ENCODE measurements around the gene PIP5K1C. TPM values are rescaled to one million over a fixed set of nuclear protein-coding genes. Genes with fewer than 3 reads are reported as not detected.

Gene PIP5K1C
- 24.5 and 28.0 TPM in 2 replicates for total RNA-seq

DNA sequence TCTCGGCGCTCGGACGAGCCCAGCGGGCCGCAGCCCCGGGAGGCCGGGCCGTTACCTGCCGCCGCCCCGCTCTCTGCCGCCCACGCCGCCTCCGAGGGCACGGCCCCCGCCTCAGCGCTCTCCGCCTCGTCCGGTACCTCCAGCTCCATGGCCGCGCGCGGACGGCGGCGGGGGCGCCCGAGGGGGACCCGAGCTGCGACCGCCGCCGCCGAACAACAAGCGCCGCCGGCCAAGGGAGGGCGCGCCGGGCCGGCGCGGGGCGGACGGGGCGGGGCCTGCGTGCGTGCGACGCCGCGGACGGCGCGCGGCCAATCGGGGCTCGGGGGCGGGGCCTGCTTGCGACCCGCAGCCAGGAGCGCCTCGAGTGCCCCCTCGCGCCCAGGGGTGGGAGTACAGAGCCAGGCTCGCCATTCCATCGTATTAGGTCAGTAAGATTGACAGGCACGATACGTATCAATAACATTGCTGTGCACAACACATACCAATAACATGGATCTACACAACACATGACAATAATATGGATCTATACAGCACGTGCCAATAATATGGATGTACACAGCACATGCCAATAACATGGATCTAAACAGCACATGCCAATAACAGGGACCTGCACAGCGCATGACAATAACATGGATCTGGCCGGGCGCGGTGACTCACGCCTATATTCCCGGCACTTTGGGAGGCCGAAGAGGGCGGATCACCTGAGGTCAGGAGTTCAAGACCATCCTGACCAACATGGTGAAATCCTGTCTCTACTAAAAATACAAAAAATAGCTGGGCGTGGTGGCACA is at the start of gene PIP5K1C:
Gene PIP5K1C, minus strand, starts transcription at position 227 of the 791 bp plus-strand sequence. Its CDS starts 78 bp downstream, at position 149.
- H3K4me1 Mint-ChIP-seq (ENCODE audit: low read depth) = peaks cover 5% of the 10 kb centered on the region
- no peaks in the 10 kb centered on the region for H3K9me3 Mint-ChIP-seq
- H3K36me3 Mint-ChIP-seq (ENCODE audit: low read depth) = no peaks in the 10 kb centered on the region
- H3K27ac Mint-ChIP-seq = peak within 1 kb of the TSS; percentile 70
- intact Hi-C loops (cut with micrococcal nuclease) = loop anchor here (1.0 to 10.0 kb wide), 4 partner anchors 13 to 376 kb away; no protein-coding TSS in a partner anchor
- H3K27me3 Mint-ChIP-seq (ENCODE audit: insufficient read depth) = no peaks in the 10 kb centered on the region
- peak; percentile 90 for DNase-seq (ENCODE audit: low spot score)
- peak within 1 kb of the TSS; percentile 91 for H3K4me3 Mint-ChIP-seq

- peaks cover 15% of the 10 kb centered on the region for H3K36me3 Mint-ChIP-seq (ENCODE audit: low read depth)
- H3K4me1 Mint-ChIP-seq (ENCODE audit: low read depth) = no peaks in the 10 kb centered on the region
- no peaks in the 10 kb centered on the region for H3K9me3 Mint-ChIP-seq
- no peak overlapping the region for H3K27ac Mint-ChIP-seq
- no peaks in the 10 kb centered on the region for H3K27me3 Mint-ChIP-seq (ENCODE audit: insufficient read depth)
- intact Hi-C loops (cut with micrococcal nuclease) = no loop called here
- DNase-seq (ENCODE audit: low spot score) = no peak
- H3K4me3 Mint-ChIP-seq = no peak overlapping the region
Observed at GRCh38 chr19:3748965-3749364, 48.7 kb upstream of the PIP5K1C start.

DNA sequence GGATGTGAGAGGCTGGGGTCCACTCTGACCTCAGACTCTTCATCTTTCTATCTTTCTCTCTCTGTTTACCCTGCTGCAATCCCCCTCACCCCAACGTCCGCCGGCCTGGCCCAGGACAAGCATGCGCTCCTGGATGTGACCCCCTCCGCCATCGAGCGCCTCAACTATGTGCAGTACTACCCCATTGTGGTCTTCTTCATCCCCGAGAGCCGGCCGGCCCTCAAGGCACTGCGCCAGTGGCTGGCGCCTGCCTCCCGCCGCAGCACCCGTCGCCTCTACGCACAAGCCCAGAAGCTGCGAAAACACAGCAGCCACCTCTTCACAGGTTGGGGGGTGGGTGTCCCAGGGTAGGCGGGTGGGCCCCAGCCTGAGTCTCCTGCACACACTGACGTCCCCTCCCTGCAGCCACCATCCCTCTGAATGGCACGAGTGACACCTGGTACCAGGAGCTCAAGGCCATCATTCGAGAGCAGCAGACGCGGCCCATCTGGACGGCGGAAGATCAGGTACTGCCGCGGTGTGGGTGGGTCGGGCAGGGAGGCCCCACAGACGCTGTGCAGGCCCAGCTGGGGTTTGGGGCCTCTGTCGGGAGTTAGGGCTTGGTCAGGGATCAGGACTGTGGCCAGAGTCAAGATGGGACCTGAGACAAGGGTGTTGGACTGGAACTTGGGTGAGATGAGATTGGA is 46.2 kb upstream of the PIP5K1C start:
- H3K36me3 Mint-ChIP-seq (ENCODE audit: low read depth) = peaks cover 11% of the 10 kb centered on the region
- no peaks in the 10 kb centered on the region for H3K4me1 Mint-ChIP-seq (ENCODE audit: low read depth)
- H3K27ac Mint-ChIP-seq = no peak overlapping the region
- H3K27me3 Mint-ChIP-seq (ENCODE audit: insufficient read depth) = no peaks in the 10 kb centered on the region
- no peak for DNase-seq (ENCODE audit: low spot score)
- no peak overlapping the region for H3K4me3 Mint-ChIP-seq
- intact Hi-C loops (cut with micrococcal nuclease) = no loop called here
- no peaks in the 10 kb centered on the region for H3K9me3 Mint-ChIP-seq

GRCh38 chr19:3745363-3746045 is 45.2 kb upstream of the PIP5K1C start:
- Mint-ChIP-seq H3K27ac (no peak overlapping the region), H3K4me1 (ENCODE audit: low read depth) (no peaks in the 10 kb centered on the region), H3K27me3 (ENCODE audit: insufficient read depth) (no peaks in the 10 kb centered on the region), H3K4me3 (no peak overlapping the region), H3K9me3 (no peaks in the 10 kb centered on the region), H3K36me3 (ENCODE audit: low read depth) (peaks cover 7% of the 10 kb centered on the region)
- no peak for DNase-seq (ENCODE audit: low spot score)
- intact Hi-C loops (cut with micrococcal nuclease) = no loop called here

GRCh38 chr19:3743486-3743885 is 43.2 kb upstream of the PIP5K1C start:
- H3K9me3 Mint-ChIP-seq = no peaks in the 10 kb centered on the region
- H3K27me3 Mint-ChIP-seq (ENCODE audit: insufficient read depth) = no peaks in the 10 kb centered on the region
- intact Hi-C loops (cut with micrococcal nuclease) = no loop called here

GRCh38 chr19:3740431-3740830 is 40.2 kb upstream of the PIP5K1C start:
- no peaks in the 10 kb centered on the region for H3K27me3 Mint-ChIP-seq (ENCODE audit: insufficient read depth)
- H3K4me1 Mint-ChIP-seq (ENCODE audit: low read depth) = no peaks in the 10 kb centered on the region
- no peak for DNase-seq (ENCODE audit: low spot score)
- no peak overlapping the region for H3K4me3 Mint-ChIP-seq
- no peaks in the 10 kb centered on the region for H3K36me3 Mint-ChIP-seq (ENCODE audit: low read depth)
- H3K9me3 Mint-ChIP-seq = no peaks in the 10 kb centered on the region
- intact Hi-C loops (cut with micrococcal nuclease) = no loop called here
- H3K27ac Mint-ChIP-seq = no peak overlapping the region

More at GRCh38 chr19:3743486-3743885, 43.2 kb upstream of the PIP5K1C start:
- Mint-ChIP-seq H3K27ac (no peak overlapping the region), H3K4me3 (no peak overlapping the region), H3K4me1 (ENCODE audit: low read depth) (no peaks in the 10 kb centered on the region), H3K36me3 (ENCODE audit: low read depth) (no peaks in the 10 kb centered on the region)
- DNase-seq (ENCODE audit: low spot score) = no peak

- no peaks in the 10 kb centered on the region for H3K9me3 Mint-ChIP-seq
- no peak overlapping the region for H3K27ac Mint-ChIP-seq
- H3K27me3 Mint-ChIP-seq (ENCODE audit: insufficient read depth) = no peaks in the 10 kb centered on the region
- DNase-seq (ENCODE audit: low spot score) = no peak
- intact Hi-C loops (cut with micrococcal nuclease) = no loop called here
- no peaks in the 10 kb centered on the region for H3K4me1 Mint-ChIP-seq (ENCODE audit: low read depth)
- no peak overlapping the region for H3K4me3 Mint-ChIP-seq
- H3K36me3 Mint-ChIP-seq (ENCODE audit: low read depth) = no peaks in the 10 kb centered on the region
Observed at GRCh38 chr19:3738477-3739220, 38.4 kb upstream of the PIP5K1C start.

DNA sequence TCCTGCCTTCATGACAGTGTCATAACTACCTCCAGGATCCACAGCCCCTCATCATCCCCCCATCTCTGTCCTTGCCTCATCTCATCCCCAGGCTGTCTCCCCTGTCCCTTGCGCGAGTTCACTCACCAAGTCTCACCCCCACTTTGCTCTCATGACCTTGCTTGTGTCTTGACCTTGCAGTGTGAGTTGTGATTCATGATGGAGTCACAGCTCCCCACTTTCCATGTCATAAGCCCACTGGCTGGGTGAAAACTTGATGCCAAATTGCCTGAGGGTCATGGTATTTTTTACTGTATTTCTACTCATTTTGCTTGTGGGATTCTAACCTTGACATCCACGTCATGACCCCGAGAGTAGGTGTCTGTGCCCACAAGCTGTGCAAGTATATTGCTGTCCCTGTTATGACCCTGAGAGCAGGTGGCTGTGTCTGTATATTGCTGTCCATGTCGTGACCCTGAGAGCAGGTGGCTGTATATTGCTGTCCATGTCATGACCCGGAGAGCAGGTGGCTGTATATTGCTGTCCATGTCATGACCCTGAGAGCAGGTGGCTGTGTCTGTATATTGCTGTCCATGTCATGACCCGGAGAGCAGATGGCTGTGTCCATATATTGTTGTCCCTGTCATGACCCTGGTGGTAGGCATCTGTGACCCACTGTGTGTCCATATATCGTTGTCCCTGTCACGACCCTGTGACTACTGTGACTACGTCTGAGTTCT is 37.4 kb upstream of the PIP5K1C start:
- no peak for DNase-seq (ENCODE audit: low spot score)
- Mint-ChIP-seq H3K27ac (no peak overlapping the region), H3K36me3 (ENCODE audit: low read depth) (no peaks in the 10 kb centered on the region), H3K27me3 (ENCODE audit: insufficient read depth) (peaks cover 1% of the 10 kb centered on the region), H3K4me1 (ENCODE audit: low read depth) (no peaks in the 10 kb centered on the region), H3K9me3 (no peaks in the 10 kb centered on the region), H3K4me3 (no peak overlapping the region)
- intact Hi-C loops (cut with micrococcal nuclease) = no loop called here

GRCh38 chr19:3736106-3736724 is 35.9 kb upstream of the PIP5K1C start:
- Mint-ChIP-seq H3K4me3 (no peak overlapping the region), H3K9me3 (no peaks in the 10 kb centered on the region), H3K27ac (no peak overlapping the region), H3K27me3 (ENCODE audit: insufficient read depth) (peaks cover 1% of the 10 kb centered on the region), H3K4me1 (ENCODE audit: low read depth) (no peaks in the 10 kb centered on the region), H3K36me3 (ENCODE audit: low read depth) (no peaks in the 10 kb centered on the region)
- intact Hi-C loops (cut with micrococcal nuclease) = no loop called here
- DNase-seq (ENCODE audit: low spot score) = no peak

- no peak for DNase-seq (ENCODE audit: low spot score)
- intact Hi-C loops (cut with micrococcal nuclease) = no loop called here
- no peaks in the 10 kb centered on the region for H3K36me3 Mint-ChIP-seq (ENCODE audit: low read depth)
- no peak overlapping the region for H3K27ac Mint-ChIP-seq
- no peaks in the 10 kb centered on the region for H3K4me1 Mint-ChIP-seq (ENCODE audit: low read depth)
- H3K4me3 Mint-ChIP-seq = no peak overlapping the region
- H3K9me3 Mint-ChIP-seq = no peaks in the 10 kb centered on the region
- H3K27me3 Mint-ChIP-seq (ENCODE audit: insufficient read depth) = peaks cover 1% of the 10 kb centered on the region
Observed at GRCh38 chr19:3734310-3734600, 34.0 kb upstream of the PIP5K1C start.

- Mint-ChIP-seq H3K4me3 (no peak overlapping the region), H3K27me3 (ENCODE audit: insufficient read depth) (peaks cover 1% of the 10 kb centered on the region), H3K36me3 (ENCODE audit: low read depth) (no peaks in the 10 kb centered on the region), H3K27ac (no peak overlapping the region), H3K4me1 (ENCODE audit: low read depth) (no peaks in the 10 kb centered on the region), H3K9me3 (no peaks in the 10 kb centered on the region)
- no peak for DNase-seq (ENCODE audit: low spot score)
- intact Hi-C loops (cut with micrococcal nuclease) = no loop called here
Observed at GRCh38 chr19:3733549-3734309, 33.5 kb upstream of the PIP5K1C start.

Measured in activated T-helper 1 cell treated with anti-CD3 and anti-CD28 coated beads, Interleukin-12 subunit alpha, Interleukin-12 subunit beta, Interleukin-2, Interleukin-4 antibody, amounts not matched to agents 30 ng/mL and 10 ng/mL and 1 ng/mL, durations not matched to agents 14 hours and 24 hours and 36 hours (primary cell).